HFF-Myc (cell line): Measurements from ENCODE around the gene LSS.

Experiments used
- DNase-seq: peaks from one replicate; pipeline ENCODE4 v3.0.0-alpha.2; 2011; ENCODE audit warnings: low read depth; ENCODE audit errors: extremely low read depth
- H3K4me3 ChIP-seq: replicated peaks from 2 replicates; pipeline ENCODE4 v1.5.1; 2011; ENCODE audit warnings: low read depth, mild to moderate bottlenecking, control low read depth, low read length
- CTCF ChIP-seq: IDR thresholded peaks from 2 replicates; pipeline ENCODE4 v1.5.1; 2012; ENCODE audit warnings: mild to moderate bottlenecking, low read depth, low read length, control low read depth; ENCODE audit errors: missing control alignments

Gene LSS

GRCh38 chr21:46254208-46254975, 25.8 kb upstream of the LSS start:
- no peak overlapping the region for H3K4me3 ChIP-seq
- no peak for TF ChIP-seq CTCF
- DNase-seq = no peak

- no peak for TF ChIP-seq CTCF
- H3K4me3 ChIP-seq = no peak overlapping the region
- no peak for DNase-seq
These were observed 25.1 kb upstream of the LSS start for GRCh38 chr21:46253610-46254124.

- TF ChIP-seq CTCF = no peak
- no peak overlapping the region for H3K4me3 ChIP-seq
- DNase-seq = no peak
These were observed 24.3 kb upstream of the LSS start for GRCh38 chr21:46252840-46253239.

- H3K4me3 ChIP-seq = no peak overlapping the region
- no peak for DNase-seq
- TF ChIP-seq CTCF = no peak
These were observed 21.7 kb upstream of the LSS start for GRCh38 chr21:46250146-46250725.

GRCh38 chr21:46248827-46249226, 20.3 kb upstream of the LSS start:
- no peak for DNase-seq
- no peak for TF ChIP-seq CTCF
- no peak overlapping the region for H3K4me3 ChIP-seq

GRCh38 chr21:46248422-46248782, 19.8 kb upstream of the LSS start:
- no peak for TF ChIP-seq CTCF
- H3K4me3 ChIP-seq = no peak overlapping the region
- DNase-seq = no peak
